ENCODE results near the gene NAMPT.
"Not testable (repeated sequence)": the region's sequence is repeated elsewhere in the genome, so short reads cannot be mapped to it uniquely, and the experiment has no call there.

NAMPT gene

GRCh38 chr7:106224797-106225196 is 60.0 kb downstream of the NAMPT start:
- no peak for DNase-seq

DNA sequence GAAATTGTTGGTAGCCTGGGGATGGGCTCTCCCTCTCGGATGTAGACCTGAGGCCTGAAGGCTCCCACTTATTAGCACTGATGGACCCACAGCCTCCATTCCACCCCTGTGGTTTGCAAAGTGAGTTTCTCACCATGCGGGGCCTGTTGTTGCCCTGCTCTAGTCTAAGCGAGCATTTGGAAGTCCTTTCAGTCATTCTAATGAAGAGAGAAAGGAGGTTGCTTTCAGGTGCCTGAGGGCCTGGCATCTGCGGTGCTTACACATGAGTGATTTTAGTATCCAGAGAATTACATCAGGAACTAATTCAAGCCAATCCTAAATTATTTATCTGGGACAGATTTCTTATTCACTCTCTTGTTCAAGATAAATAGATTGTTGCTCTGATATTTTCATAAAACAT is 61.6 kb downstream of the NAMPT start:
- no peak for DNase-seq

- DNase-seq: no peak
Measured at GRCh38 chr7:106222545-106222944, 62.2 kb downstream of the NAMPT start.

DNA sequence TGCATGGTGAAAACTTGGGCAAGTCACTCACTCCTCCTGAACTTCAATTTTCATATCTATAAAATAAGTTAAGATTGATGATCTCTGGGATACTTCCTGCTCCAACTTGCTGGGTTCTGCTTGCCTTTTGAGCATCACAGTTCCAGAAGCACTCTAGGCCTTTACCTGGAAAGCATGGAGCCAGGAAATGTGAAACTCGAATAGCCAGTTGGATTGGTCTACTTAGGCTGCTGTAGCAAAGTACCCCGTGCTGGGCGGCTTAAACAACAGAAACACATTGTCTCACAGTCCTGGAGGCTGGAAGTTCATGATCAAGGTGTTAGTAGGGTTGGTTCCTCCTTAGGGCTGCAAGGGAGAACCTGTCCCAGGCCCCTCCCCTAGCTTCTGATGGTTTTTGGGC is 64.5 kb downstream of the NAMPT start:
- no peak for DNase-seq

DNA sequence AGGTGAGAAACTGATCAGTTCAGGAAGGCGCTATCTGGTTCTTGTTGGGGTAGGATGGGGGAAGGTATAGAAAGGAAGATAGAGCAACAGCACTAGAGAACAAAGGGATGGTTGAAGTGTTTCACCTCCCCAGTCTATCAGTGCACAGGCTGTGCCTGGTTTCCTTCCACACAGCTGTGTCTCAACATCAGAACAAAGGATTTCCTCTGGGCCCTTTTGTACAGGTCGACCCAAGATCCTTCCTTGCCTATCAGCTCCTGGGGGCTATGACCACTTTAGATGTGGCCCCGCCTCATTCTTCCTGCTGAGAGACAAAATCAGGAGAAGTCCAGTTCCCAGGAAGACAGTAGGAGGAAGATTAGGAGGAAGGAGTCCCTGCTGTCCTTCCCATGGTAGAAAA is 65.6 kb downstream of the NAMPT start:
- no peak for DNase-seq

- DNase-seq: no peak
Measured at GRCh38 chr7:106218546-106218945, 66.2 kb downstream of the NAMPT start.

- peak; percentile 59 for DNase-seq
Measured at GRCh38 chr7:106216923-106217542, 67.8 kb downstream of the NAMPT start.

DNA sequence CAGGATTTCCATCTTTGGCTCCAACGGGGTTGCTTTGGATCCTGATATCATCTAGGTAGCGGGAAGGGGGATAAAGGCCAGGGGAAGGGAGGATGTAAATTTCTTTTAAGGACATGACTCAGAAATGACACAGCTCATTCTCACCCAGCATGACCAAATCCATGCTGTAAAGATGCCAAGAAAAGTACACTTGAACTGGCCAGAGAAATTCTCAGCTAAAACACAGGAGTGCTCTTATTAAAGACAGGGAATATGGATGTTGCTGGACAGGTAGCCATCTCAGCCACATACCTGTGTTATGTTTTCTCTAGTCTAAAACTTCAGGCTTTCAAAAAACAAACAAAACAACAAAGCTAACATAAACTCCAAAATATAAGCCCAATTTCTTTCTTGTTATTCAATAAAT is 68.3 kb downstream of the NAMPT start:
- peak; percentile 90 for DNase-seq

- no peak for DNase-seq
Measured at GRCh38 chr7:106215868-106216516, 68.8 kb downstream of the NAMPT start.

GRCh38 chr7:106208944-106209343 is 75.8 kb downstream of the NAMPT start:
- not testable (repeated sequence) for DNase-seq

DNA sequence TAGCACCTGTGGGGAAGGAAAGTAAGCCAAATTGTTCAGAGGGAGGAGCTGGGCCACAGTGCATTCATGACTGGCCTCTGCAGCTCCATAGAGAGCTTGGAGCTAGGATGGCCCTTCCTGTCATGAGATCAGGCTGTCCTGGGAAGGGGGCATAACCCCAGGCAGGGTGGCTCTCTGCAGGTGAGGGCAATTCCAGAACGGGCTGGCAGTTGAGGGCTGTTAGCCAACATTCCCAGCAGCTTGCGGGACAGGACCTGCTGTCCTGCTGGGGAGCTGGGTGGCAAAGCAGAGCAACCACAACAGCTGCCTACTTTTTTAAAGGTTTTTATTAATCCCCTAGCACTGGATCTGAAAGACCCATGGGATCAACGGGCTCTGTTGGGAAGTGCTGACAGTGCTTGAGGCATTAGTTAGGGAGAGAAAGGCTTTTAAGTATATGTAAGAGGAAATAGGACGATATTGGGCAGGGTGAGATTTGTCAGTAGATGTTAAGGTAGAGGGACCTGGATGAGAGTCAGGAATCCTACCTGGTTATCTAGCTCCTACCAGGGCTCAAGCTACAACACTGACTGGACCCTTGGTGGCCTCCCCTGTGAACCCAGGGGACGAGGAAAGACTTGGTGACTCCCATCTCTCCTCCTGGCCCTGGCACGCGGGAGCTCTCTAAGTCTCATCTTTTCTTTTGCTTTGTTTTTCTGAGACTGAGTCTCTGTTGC is 77.8 kb downstream of the NAMPT start:
- no peak for DNase-seq

- peak; percentile 26 for DNase-seq
Measured at GRCh38 chr7:106205621-106206222, 79.1 kb downstream of the NAMPT start.

DNA sequence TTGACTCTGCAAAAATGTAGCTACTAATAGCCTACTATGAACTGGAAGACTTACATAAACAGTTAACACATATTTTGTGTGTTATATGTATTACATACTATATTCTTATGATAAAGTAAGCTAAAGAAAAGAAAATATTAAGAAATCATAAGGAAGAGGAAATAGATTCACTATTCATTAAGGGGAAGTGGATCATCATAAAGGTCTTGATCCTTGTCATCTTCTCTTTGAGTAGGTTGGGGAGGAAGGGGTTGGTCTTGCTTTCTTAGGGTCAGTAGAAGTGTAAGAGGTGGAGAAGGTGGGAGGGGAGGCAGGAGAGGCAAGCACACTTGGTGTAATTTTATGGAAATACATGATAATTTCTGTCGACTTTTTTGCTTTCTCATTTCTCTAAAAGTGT is 81.3 kb downstream of the NAMPT start:
- no peak for DNase-seq

GRCh38 chr7:106201164-106201563 is 83.6 kb downstream of the NAMPT start:
- no peak for DNase-seq

DNA sequence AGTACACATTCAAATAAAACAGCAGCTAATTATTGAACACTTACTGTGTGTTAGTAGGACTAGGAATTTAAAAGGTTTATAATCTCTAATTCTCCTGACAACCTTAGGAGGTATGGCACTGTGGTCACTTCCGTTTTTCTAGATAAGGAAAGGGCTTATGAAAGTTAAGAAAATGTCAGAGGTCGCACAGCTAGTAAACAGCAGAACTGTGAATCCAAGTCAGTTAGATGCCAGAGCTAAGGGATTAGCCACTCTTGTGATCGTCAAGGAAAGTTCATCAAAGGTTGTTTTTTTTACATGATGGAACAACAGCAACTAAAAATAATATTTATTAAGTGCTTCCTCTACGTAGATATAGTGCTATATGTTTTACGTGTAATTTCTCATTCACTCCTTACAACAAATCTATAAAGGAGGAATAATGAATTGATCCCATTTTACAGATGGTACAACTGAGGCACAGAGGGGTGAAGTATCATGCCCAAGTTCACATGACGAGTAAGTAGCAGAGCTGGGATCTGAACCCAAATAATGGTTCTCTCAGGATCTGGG is 84.9 kb downstream of the NAMPT start:
- no peak for DNase-seq

- DNase-seq: no peak
Measured at GRCh38 chr7:106199024-106199423, 85.8 kb downstream of the NAMPT start.
